Upper lobe of right lung (tissue), 1 donor: ENCODE results near the gene COL10A1. TPM values are rescaled to one million over a fixed set of nuclear protein-coding genes. Genes with fewer than 3 reads are reported as not detected.

Experiments used
- ATAC-seq: fragments of 200-7000 bp; cut with Tn5 transposase; one replicate; pipeline ENCODE4 v1.9.1; 2020; ENCODE audit warnings: mild to moderate bottlenecking, moderate library complexity
- DNase-seq: peaks from one replicate; pipeline ENCODE4 v3.0.0-alpha.2; 2020
- H3K27ac ChIP-seq: fragments of 200-600 bp; one replicate; pipeline ENCODE4 v1.8.0; 2022
- H3K27me3 ChIP-seq: fragments of 200-600 bp; one replicate; pipeline ENCODE4 v1.8.0; 2022; ENCODE audit warnings: mild to moderate bottlenecking
- H3K36me3 ChIP-seq: fragments of 200-600 bp; one replicate; pipeline ENCODE4 v1.8.0; 2022
- H3K4me1 ChIP-seq: fragments of 200-600 bp; one replicate; pipeline ENCODE4 v1.8.0; 2022
- H3K4me3 ChIP-seq: fragments of 200-600 bp; one replicate; pipeline ENCODE4 v1.8.0; 2022; ENCODE audit warnings: mild to moderate bottlenecking
- H3K9me3 ChIP-seq: fragments of 200-600 bp; one replicate; pipeline ENCODE4 v1.8.0; 2022
- CTCF ChIP-seq: fragments of 200-600 bp; IDR thresholded peaks from one replicate; pipeline ENCODE4 v1.8.0; 2022; ENCODE audit warnings: antibody characterized with exemption
- intact Hi-C: fragments of 100-400 bp; cut with DNase I; formaldehyde crosslinking; loops from one replicate; pipeline ENCODE4 v1.11.0; 2022
- total RNA-seq: library from RNA; stranded (reverse); fragmentation: NEBNext Ultra II Directional; extraction: Animal tissue kit (Norgen Biotek cat#: 25700); gene quantifications from one replicate; pipeline ENCODE4 v1.2.1, GENCODE V29; 2021
- donor health status: DM: no; HTN: yes; CAD: no; lungs with severe emphysema.

Gene COL10A1
- total RNA-seq, 1 donor from 2014 or later = 2.8 TPM

DNA sequence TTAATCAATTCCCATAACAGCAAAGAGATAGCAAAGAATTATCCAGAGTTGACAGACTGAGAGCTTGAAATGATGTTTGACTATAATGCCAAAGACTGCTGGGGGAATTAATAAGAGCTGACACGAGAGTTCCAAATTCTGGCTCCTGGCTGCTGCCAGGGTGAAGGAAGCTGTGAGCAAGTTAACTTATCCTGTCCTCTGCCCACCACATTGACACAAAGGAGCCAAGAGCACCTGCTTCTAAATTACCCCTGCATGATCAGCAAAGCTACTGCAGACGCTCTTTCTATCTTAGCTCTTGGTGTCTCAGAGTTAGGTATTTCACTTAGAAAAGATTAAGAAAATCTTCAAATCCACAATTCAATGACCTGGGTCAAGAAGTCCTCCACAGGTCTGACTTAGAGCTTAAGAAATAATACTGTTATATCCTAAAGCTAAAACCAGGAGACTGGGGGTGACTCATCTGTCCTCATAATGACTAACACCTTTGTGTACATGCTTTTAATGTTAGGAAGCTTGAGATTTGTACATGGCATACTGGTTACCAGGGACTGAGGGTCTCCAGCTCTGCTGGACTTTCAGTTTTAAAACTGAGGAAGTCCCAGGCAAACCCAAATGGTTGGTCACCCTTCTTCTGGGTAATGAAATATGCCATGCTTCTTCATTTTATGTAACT is 52.0 kb downstream of the COL10A1 start:
- intact Hi-C loops = no loop called here
- TF ChIP-seq CTCF = no peak
- Histone ChIP-seq H3K27ac (no peak overlapping the region), H3K36me3 (no peaks in the 10 kb centered on the region), H3K27me3 (no peaks in the 10 kb centered on the region), H3K9me3 (no peaks in the 10 kb centered on the region), H3K4me3 (no peak overlapping the region), H3K4me1 (no peaks in the 10 kb centered on the region)
- DNase-seq = no peak
- no peak for ATAC-seq

GRCh38 chr6:116072368-116072767 is 53.6 kb downstream of the COL10A1 start:
- ATAC-seq = no peak
- H3K9me3 ChIP-seq = no peaks in the 10 kb centered on the region
- H3K27ac ChIP-seq = no peak overlapping the region
- no peaks in the 10 kb centered on the region for H3K4me1 ChIP-seq
- no peaks in the 10 kb centered on the region for H3K36me3 ChIP-seq
- no peak for DNase-seq
- H3K27me3 ChIP-seq = no peaks in the 10 kb centered on the region
- TF ChIP-seq CTCF = no peak
- no peak overlapping the region for H3K4me3 ChIP-seq
- intact Hi-C loops = no loop called here

DNA sequence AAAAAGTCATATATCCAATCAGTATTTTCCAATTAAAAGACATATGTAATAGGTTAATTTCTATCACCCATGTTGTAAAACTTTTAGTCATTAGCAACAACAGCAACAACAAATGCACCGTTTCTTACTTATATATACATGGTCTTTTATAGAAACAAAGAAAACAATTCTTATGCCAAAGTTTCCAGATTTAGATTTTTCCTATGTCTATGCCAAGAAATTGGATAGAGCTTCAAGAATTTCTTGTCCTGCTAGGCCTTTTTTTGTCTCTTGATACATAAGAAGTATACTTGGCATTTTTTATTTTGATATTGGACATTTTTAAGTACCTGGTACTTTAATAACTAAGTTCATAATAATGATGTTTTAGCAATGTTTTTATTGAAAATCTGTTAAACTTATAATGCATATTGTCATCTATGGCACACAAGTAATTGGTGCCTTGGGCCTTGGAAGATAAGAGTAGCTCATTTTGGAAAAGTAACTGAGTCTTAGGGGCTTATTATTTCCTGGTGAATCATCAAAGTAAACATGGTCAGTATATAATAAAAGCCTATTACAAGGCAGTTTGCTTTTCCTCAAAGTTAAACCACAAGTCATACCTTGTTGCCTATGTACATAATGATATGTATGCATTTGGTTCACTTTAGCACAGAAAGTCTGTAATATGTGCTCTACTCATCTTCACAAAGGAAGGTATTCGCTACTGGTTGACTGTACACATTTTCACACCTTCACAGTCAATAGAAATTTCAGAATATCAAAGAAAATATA is 55.1 kb downstream of the COL10A1 start:
- H3K9me3 ChIP-seq = no peaks in the 10 kb centered on the region
- no peaks in the 10 kb centered on the region for H3K36me3 ChIP-seq
- no peak overlapping the region for H3K4me3 ChIP-seq
- intact Hi-C loops = no loop called here
- H3K27me3 ChIP-seq = no peaks in the 10 kb centered on the region
- no peak overlapping the region for H3K27ac ChIP-seq
- no peaks in the 10 kb centered on the region for H3K4me1 ChIP-seq
- no peak for ATAC-seq
- no peak for DNase-seq
- no peak for TF ChIP-seq CTCF

DNA sequence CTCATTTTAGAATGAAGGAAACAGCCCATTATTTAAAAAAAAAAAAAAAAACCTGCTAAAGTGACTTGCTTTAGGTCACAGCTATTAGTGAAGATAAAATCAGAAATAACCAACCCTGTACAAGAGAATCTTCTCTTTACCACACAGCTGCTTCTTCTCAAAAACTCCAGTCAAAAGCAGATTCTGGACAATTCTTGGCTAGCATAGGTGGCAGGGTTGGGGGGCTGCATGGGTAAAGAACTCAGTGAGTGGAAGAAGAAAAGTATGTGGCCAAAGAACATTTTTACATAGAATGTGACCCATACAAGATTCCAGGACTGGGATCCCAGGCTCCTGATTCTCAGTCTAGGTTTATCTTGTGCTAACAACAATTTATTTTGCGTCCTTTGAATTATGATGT is 55.8 kb downstream of the COL10A1 start:
- H3K27me3 ChIP-seq = no peaks in the 10 kb centered on the region
- ATAC-seq (no peak), DNase-seq (no peak)
- H3K9me3 ChIP-seq = no peaks in the 10 kb centered on the region
- H3K4me1 ChIP-seq = no peaks in the 10 kb centered on the region
- TF ChIP-seq CTCF = no peak
- intact Hi-C loops = no loop called here
- no peak overlapping the region for H3K27ac ChIP-seq
- H3K4me3 ChIP-seq = no peak overlapping the region
- H3K36me3 ChIP-seq = no peaks in the 10 kb centered on the region

Other genes starting within 250 kb of the COL10A1 start
- 7.2 TPM for gene FRK, start 65.2 kb downstream of the COL10A1 start, total RNA-seq
- gene NT5DC1, start 25.3 kb downstream of the COL10A1 start, total RNA-seq = 49.7 TPM
- 13.6 TPM for gene TSPYL4, start 127.9 kb upstream of the COL10A1 start, total RNA-seq
- gene TSPYL1, start 153.8 kb upstream of the COL10A1 start, total RNA-seq = 86.2 TPM
- 47.6 TPM for gene DSE, start 244.8 kb upstream of the COL10A1 start, total RNA-seq